Panc1 (cell line): ENCODE data around the gene PAX7. TPM values are rescaled to one million over a fixed set of nuclear protein-coding genes. Genes with fewer than 3 reads are reported as not detected.

Experiments used
- ATAC-seq: fragments of 200-7000 bp; cut with Tn5 transposase; 2 replicates; pipeline ENCODE4 v1.9.1; 2020; ENCODE audit warnings: mild to moderate bottlenecking, moderate library complexity
- BruUV-seq: library from RNA; stranded (reverse); fragments of 400-500 nt; replicated peaks from 2 replicates; lab custom pipeline; 2021; lab: Mats Ljungman, UMichigan
- CTCF ChIA-PET: fragments of 300-600 bp; sonication (Branson Sonifier 250); formaldehyde crosslinking; loops from one replicate; lab custom pipeline; 2022; ENCODE audit warnings: antibody characterized with exemption; lab: Charles Lee
- POLR2A ChIA-PET: fragments of 300-600 bp; sonication (Branson Sonifier 250); formaldehyde crosslinking; loops from one replicate; lab custom pipeline; 2022; ENCODE audit warnings: antibody characterized with exemption; lab: Charles Lee
- DNase-seq: peaks from one replicate; pipeline ENCODE4 v3.0.0-alpha.2; 2010; ENCODE audit warnings: low read depth, low spot score
- H3K27ac ChIP-seq: 2 replicates; pipeline ENCODE4 v1.5.1; 2011; ENCODE audit warnings: mild to moderate bottlenecking, low read length, inconsistent platforms
- H3K27me3 ChIP-seq: fragments of 200-500 bp; sonication (Bioruptor generic); 2 replicates; pipeline ENCODE4 v1.6.0; 2014; ENCODE audit warnings: low read length, inconsistent platforms; ENCODE audit not compliant: control insufficient read depth, insufficient read depth
- H3K36me3 ChIP-seq: fragments of 200-500 bp; sonication (Bioruptor generic); 2 replicates; pipeline ENCODE4 v1.5.1; 2014; ENCODE audit warnings: inconsistent platforms, mild to moderate bottlenecking, low read length, moderate library complexity; ENCODE audit not compliant: control insufficient read depth, insufficient read depth
- H3K4me1 ChIP-seq: 2 replicates; pipeline ENCODE4 v1.5.1; 2011; ENCODE audit warnings: inconsistent platforms, mild to moderate bottlenecking, low read length, moderate library complexity; ENCODE audit not compliant: control insufficient read depth, insufficient read depth
- H3K4me3 ChIP-seq, 2 experiments: 2 replicates each; pipeline ENCODE4 v1.5.1; 2011 to 2012; ENCODE audit warnings: low read depth in 2 of 2, low read length in 2 of 2, mild to moderate bottlenecking in 2 of 2, inconsistent platforms in 1 of 2, moderate library complexity in 1 of 2
- H3K9me3 ChIP-seq: fragments of 200-500 bp; sonication (Bioruptor generic); 2 replicates; pipeline ENCODE4 v1.5.1; 2014; ENCODE audit warnings: low read depth, mild to moderate bottlenecking, inconsistent platforms, low read length, moderate library complexity; ENCODE audit not compliant: control insufficient read depth, insufficient read depth
- CTCF ChIP-seq: fragments of 450-650 bp; IDR thresholded peaks from 2 replicates; pipeline ENCODE4 v1.5.1; 2017; ENCODE audit warnings: mild to moderate bottlenecking
- POLR2AphosphoS5 ChIP-seq: IDR thresholded peaks from 2 replicates; pipeline ENCODE4 v1.6.1; 2012; ENCODE audit warnings: mild to moderate bottlenecking, low read depth, low read length, moderate library complexity
- REST ChIP-seq, 2 experiments: IDR thresholded peaks; 2 replicates each; pipeline ENCODE4 v1.6.1; 2011 to 2012; ENCODE audit warnings: low read depth in 2 of 2, control low read depth in 1 of 2, low read length in 1 of 2, mild to moderate bottlenecking in 1 of 2, moderate library complexity in 1 of 2; ENCODE audit not compliant: insufficient read depth in 1 of 2
- SIN3A ChIP-seq: IDR thresholded peaks from 2 replicates; pipeline ENCODE4 v1.6.1; 2012; ENCODE audit warnings: low read depth, mild to moderate bottlenecking, low read length, moderate library complexity, borderline replicate concordance; ENCODE audit not compliant: insufficient read depth
- TCF7L2 ChIP-seq: IDR thresholded peaks from 2 replicates; pipeline ENCODE4 v1.6.1; 2011; ENCODE audit warnings: mild to moderate bottlenecking, low read depth, low read length, inconsistent platforms
- in situ Hi-C: cut with HindIII; loops from 2 replicates; pipeline ENCODE4 v1.10.0; 2016; ENCODE audit warnings: low sequenced_read_pairs, low pct_unique_long_range_greater_than_20kb
- intact Hi-C: fragments of 100-400 bp; cut with micrococcal nuclease; formaldehyde crosslinking; loops from one replicate; pipeline ENCODE4 v1.10.0; 2022; ENCODE audit not compliant: unreplicated experiment
- total RNA-seq: library from RNA; stranded (reverse); gene quantifications from one replicate; pipeline ENCODE4 v1.2.1, GENCODE V29; 2021; ENCODE audit not compliant: unreplicated experiment

PAX7 gene
- total RNA-seq, 1 experiment from 2014 or later = not detected

DNA sequence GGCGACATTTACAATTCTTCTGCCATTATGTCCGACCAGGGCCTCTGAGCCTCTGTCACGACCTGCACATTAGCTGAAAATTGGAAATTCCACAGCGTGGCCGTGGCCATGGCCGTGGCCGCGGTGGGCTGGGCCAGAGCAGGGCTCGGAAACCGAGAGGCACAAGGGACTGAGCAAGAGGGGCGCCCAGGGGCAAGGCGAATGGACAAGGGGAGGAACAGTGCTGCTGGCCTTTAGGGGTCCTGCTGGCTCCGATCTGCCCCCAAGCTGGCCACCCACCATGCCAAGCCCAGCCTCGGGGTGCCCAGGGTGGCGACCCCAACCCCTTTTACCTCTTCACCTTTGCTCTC, 153.8 kb downstream of the PAX7 start:
- CTCF ChIA-PET = interaction anchor here (0.6 kb wide), 1 partner anchor 103 kb away, joined by 3 read pairs; no protein-coding TSS in a partner anchor
- intact Hi-C loops = no loop called here
- POLR2A ChIA-PET = no interaction called here
- Histone ChIP-seq H3K27ac (no peak overlapping the region), H3K27me3 (peaks cover 2% of the 10 kb centered on the region), H3K4me1 (no peaks in the 10 kb centered on the region), H3K36me3 (no peaks in the 10 kb centered on the region), H3K9me3 (no peaks in the 10 kb centered on the region), H3K4me3 (no peak overlapping the region)
- in situ Hi-C loops = no loop called here
- ATAC-seq (no peak), DNase-seq (no peak)
- TF ChIP-seq POLR2AphosphoS5 = no peak
- no peak for TF ChIP-seq REST (IDR thresholded peaks at IDR 0.05; ENCODE audit: insufficient read depth in 1 of 2, low read depth in 2 of 2, low read length in 1 of 2)
- no peak for TF ChIP-seq TCF7L2
- no peak for TF ChIP-seq CTCF
- no peak for TF ChIP-seq SIN3A
- BruUV-seq = no TSS peak

- BruUV-seq = no TSS peak
- ATAC-seq (no peak), DNase-seq (no peak)
- Histone ChIP-seq H3K9me3 (no peaks in the 10 kb centered on the region), H3K27me3 (peaks cover 9% of the 10 kb centered on the region), H3K36me3 (no peaks in the 10 kb centered on the region), H3K4me3 (no peak overlapping the region), H3K4me1 (no peaks in the 10 kb centered on the region), H3K27ac (no peak overlapping the region)
- intact Hi-C loops = no loop called here
- CTCF ChIA-PET = no interaction called here
- no peak for TF ChIP-seq REST (IDR thresholded peaks at IDR 0.05; ENCODE audit: insufficient read depth in 1 of 2, low read depth in 2 of 2, low read length in 1 of 2)
- TF ChIP-seq SIN3A = no peak
- TF ChIP-seq POLR2AphosphoS5 = no peak
- no peak for TF ChIP-seq CTCF
- no peak for TF ChIP-seq TCF7L2
- POLR2A ChIA-PET = no interaction called here
- in situ Hi-C loops = no loop called here
Observed at GRCh38 chr1:18786149-18786548, 155.5 kb downstream of the PAX7 start.
